HL-60 (cell line): ENCODE measurements around the gene HHAT.

Source experiments
- CTCF ChIP-seq: IDR thresholded peaks from one replicate; pipeline ENCODE4 v1.5.1; 2011; ENCODE audit warnings: low read length, control low read depth, inconsistent platforms; ENCODE audit not compliant: insufficient read depth
- POLR2AphosphoS5 ChIP-seq: IDR thresholded peaks from 2 replicates; pipeline ENCODE4 v1.6.1; 2012; ENCODE audit warnings: low read depth

- TF ChIP-seq CTCF: no peak
- TF ChIP-seq POLR2AphosphoS5: no peak
Observed at GRCh38 chr1:210645582-210646257, 317.0 kb downstream of the HHAT start.
